Tibial artery (tissue), 4 donors: ENCODE measurements around the gene BORCS6.

ENCODE experiments used
- DNase-seq, 2 donors: peaks; one replicate each; pipeline ENCODE4 v3.0.0-alpha.2; 2019
- H3K27ac ChIP-seq, 2 donors: fragments of 200-600 bp; sonication (generic) in 1 of 2; 1 replicate in 1 of 2; 2 replicates in 1 of 2; pipeline ENCODE4 v1.5.1; 2018 to 2019; ENCODE audit warnings: mild to moderate bottlenecking in 1 of 2
- H3K27me3 ChIP-seq, 2 donors: fragments of 200-600 bp; sonication (generic) in 1 of 2; one replicate each; pipeline versions ENCODE4 v1.5.1 to v1.6.0; 2016 to 2019
- H3K36me3 ChIP-seq, 3 donors: fragments of 200-600 bp; sonication (generic) in 2 of 3; one replicate each; pipeline ENCODE4 v1.5.1; 2016 to 2019; ENCODE audit warnings: mild to moderate bottlenecking in 2 of 3
- H3K4me1 ChIP-seq, 4 donors: fragments of 200-600 bp; sonication (generic) in 2 of 4; 1 replicate in 3 of 4; 2 replicates in 1 of 4; pipeline ENCODE4 v1.5.1; 2016 to 2019
- H3K4me3 ChIP-seq, 2 donors: fragments of 200-600 bp; sonication (generic) in 1 of 2; 1 replicate in 1 of 2; 2 replicates in 1 of 2; pipeline ENCODE4 v1.5.1; 2018 to 2019; ENCODE audit warnings: mild to moderate bottlenecking in 2 of 2
- H3K9me3 ChIP-seq, 3 donors: fragments of 200-600 bp; sonication (generic) in 1 of 3; one replicate each; pipeline ENCODE4 v1.5.1; 2016 to 2019
- intact Hi-C: fragments of 100-400 bp; cut with DNase I; formaldehyde crosslinking; loops from one replicate; pipeline ENCODE4 v1.15.0; 2023; ENCODE audit warnings: low total_unique reads
- TF ChIP-seq, protein P1 (sequence below), 2 experiments: fragments of 200-600 bp in 1 of 2; fragments of 450-650 bp in 1 of 2; IDR thresholded peaks; one replicate each; pipeline ENCODE4 v1.5.1; 2017 to 2019; ENCODE audit warnings: antibody characterized with exemption in 2 of 2, mild to moderate bottlenecking in 1 of 2, moderate library complexity in 1 of 2

Gene BORCS6

GRCh38 chr17:8142158-8142886, 47.7 kb downstream of the BORCS6 start:
- peaks cover 0 to 66% (median 34%) of the 10 kb centered on the region in 4 donors for H3K4me1 ChIP-seq
- peak; percentile 26 to 72 for DNase-seq
- intact Hi-C loops, result no loop called here

DNA sequence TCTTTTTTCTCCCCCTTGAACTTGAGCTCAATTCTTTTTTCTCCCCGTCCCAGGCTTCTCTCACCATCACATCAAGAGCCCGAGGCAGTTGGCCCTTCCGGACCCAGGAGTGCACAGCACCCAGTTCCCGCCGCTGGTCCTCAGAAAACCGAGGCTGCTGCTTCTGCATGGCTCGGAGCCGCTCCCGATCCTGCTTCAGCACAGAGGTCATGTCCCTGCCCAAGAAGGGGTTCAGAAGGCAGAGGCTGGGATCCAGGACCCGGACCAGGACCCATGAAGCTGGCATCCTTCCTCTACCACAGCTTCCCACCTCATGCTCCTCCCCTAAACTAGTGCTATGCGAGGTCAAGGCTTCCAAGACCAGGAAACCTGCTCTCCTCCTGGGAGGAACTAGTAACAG, 48.2 kb downstream of the BORCS6 start:
- Histone ChIP-seq H3K4me1 (peaks cover 0 to 61% (median 31%) of the 10 kb centered on the region in 4 donors), H3K27me3 (no peaks in the 10 kb centered on the region), H3K9me3 (no peaks in the 10 kb centered on the region), H3K36me3 (peaks cover 74 to 76% (median 75%) of the 10 kb centered on the region in 3 donors), H3K4me3 (no peak overlapping the region), H3K27ac (peak overlapping the region; percentile 29 to 100)
- TF ChIP-seq, protein P1, sequence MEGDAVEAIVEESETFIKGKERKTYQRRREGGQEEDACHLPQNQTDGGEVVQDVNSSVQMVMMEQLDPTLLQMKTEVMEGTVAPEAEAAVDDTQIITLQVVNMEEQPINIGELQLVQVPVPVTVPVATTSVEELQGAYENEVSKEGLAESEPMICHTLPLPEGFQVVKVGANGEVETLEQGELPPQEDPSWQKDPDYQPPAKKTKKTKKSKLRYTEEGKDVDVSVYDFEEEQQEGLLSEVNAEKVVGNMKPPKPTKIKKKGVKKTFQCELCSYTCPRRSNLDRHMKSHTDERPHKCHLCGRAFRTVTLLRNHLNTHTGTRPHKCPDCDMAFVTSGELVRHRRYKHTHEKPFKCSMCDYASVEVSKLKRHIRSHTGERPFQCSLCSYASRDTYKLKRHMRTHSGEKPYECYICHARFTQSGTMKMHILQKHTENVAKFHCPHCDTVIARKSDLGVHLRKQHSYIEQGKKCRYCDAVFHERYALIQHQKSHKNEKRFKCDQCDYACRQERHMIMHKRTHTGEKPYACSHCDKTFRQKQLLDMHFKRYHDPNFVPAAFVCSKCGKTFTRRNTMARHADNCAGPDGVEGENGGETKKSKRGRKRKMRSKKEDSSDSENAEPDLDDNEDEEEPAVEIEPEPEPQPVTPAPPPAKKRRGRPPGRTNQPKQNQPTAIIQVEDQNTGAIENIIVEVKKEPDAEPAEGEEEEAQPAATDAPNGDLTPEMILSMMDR (IDR thresholded peaks at IDR 0.05), result no peak
- DNase-seq, result no peak
- intact Hi-C loops, result no loop called here

More at GRCh38 chr17:8142158-8142886, 47.7 kb downstream of the BORCS6 start:
- peaks cover 79 to 82% (median 81%) of the 10 kb centered on the region in 3 donors for H3K36me3 ChIP-seq
- TF ChIP-seq, protein P1 (IDR thresholded peaks at IDR 0.05), result no peak
- H3K4me3 ChIP-seq, result no peak overlapping the region
- no peaks in the 10 kb centered on the region for H3K27me3 ChIP-seq
- H3K9me3 ChIP-seq, result no peaks in the 10 kb centered on the region
- peak overlapping the region; percentile 29 to 100 for H3K27ac ChIP-seq

- intact Hi-C loops, result no loop called here
- peak overlapping the region; percentile 81 to 83 for H3K27ac ChIP-seq
Measured at GRCh38 chr17:8141045-8141444, 48.9 kb downstream of the BORCS6 start.

GRCh38 chr17:8140065-8141029, 49.6 kb downstream of the BORCS6 start:
- Histone ChIP-seq H3K4me1 (peaks cover 0 to 55% (median 26%) of the 10 kb centered on the region in 4 donors), H3K9me3 (no peaks in the 10 kb centered on the region), H3K36me3 (peaks cover 60 to 62% (median 61%) of the 10 kb centered on the region in 3 donors), H3K4me3 (no peak overlapping the region), H3K27me3 (no peaks in the 10 kb centered on the region), H3K27ac (peak overlapping the region; percentile 81 to 83)
- peak; percentile 47 to 79 for DNase-seq
- TF ChIP-seq, protein P1 (IDR thresholded peaks at IDR 0.05), result no peak
- intact Hi-C loops, result no loop called here

More at GRCh38 chr17:8141045-8141444, 48.9 kb downstream of the BORCS6 start:
- TF ChIP-seq, protein P1 (IDR thresholded peaks at IDR 0.05), result no peak
- Histone ChIP-seq H3K36me3 (peaks cover 67 to 69% (median 68%) of the 10 kb centered on the region in 3 donors), H3K9me3 (no peaks in the 10 kb centered on the region), H3K4me3 (no peak overlapping the region), H3K27me3 (no peaks in the 10 kb centered on the region), H3K4me1 (peaks cover 0 to 55% (median 28%) of the 10 kb centered on the region in 4 donors)
- DNase-seq, result peak; percentile 25 to 76

GRCh38 chr17:8138672-8139371, 51.2 kb downstream of the BORCS6 start:
- TF ChIP-seq, protein P1 (IDR thresholded peaks at IDR 0.05), result peak; percentile 93 to 96
- peak overlapping the region in 1 of 2 donors; percentile 22 for H3K4me3 ChIP-seq
- intact Hi-C loops, result no loop called here
- peak overlapping the region; percentile 81 to 83 for H3K27ac ChIP-seq
- H3K9me3 ChIP-seq, result no peaks in the 10 kb centered on the region
- H3K36me3 ChIP-seq, result peaks cover 44 to 47% (median 46%) of the 10 kb centered on the region in 3 donors
- no peaks in the 10 kb centered on the region for H3K27me3 ChIP-seq
- DNase-seq, result peak; percentile 94 to 98
- peaks cover 0 to 46% (median 22%) of the 10 kb centered on the region in 4 donors for H3K4me1 ChIP-seq
